Thyroid gland (tissue), 4 donors: ENCODE measurements around the gene PM20D2. TPM values are rescaled to one million over a fixed set of nuclear protein-coding genes. Genes with fewer than 3 reads are reported as not detected.

ENCODE experiments used
- DNase-seq, 2 donors: peaks; one replicate each; pipeline ENCODE4 v3.0.0-alpha.2; 2019
- H3K27ac ChIP-seq, 3 donors: fragments of 200-600 bp; sonication (generic); 1 replicate in 2 of 3; 2 replicates in 1 of 3; pipeline ENCODE4 v1.5.1; 2016 to 2019; ENCODE audit warnings: mild to moderate bottlenecking in 1 of 3, moderate library complexity in 1 of 3
- H3K27me3 ChIP-seq: fragments of 200-600 bp; sonication (generic); one replicate; pipeline ENCODE4 v1.5.1; 2019
- H3K36me3 ChIP-seq, 2 donors: fragments of 200-600 bp; sonication (generic); one replicate each; pipeline ENCODE4 v1.5.1; 2016 to 2019
- H3K4me1 ChIP-seq, 2 donors: fragments of 200-600 bp; sonication (generic); one replicate each; pipeline ENCODE4 v1.5.1; 2017 to 2019
- H3K4me3 ChIP-seq, 3 donors: fragments of 200-600 bp; sonication (generic); replicated peaks in 1 of 3; 1 replicate in 2 of 3; 2 replicates in 1 of 3; pipeline ENCODE4 v1.5.1; 2016; ENCODE audit warnings: mild to moderate bottlenecking in 1 of 3
- H3K9me3 ChIP-seq: fragments of 200-600 bp; sonication (generic); one replicate; pipeline ENCODE4 v1.5.1; 2017
- CTCF ChIP-seq, 6 experiments: fragments of 200-600 bp in 3 of 6; fragments of 450-650 bp in 3 of 6; sonication (generic) in 3 of 6; IDR thresholded peaks; one replicate each; pipeline ENCODE4 v1.5.1; 2016 to 2019; ENCODE audit warnings: antibody characterized with exemption in 6 of 6, mild to moderate bottlenecking in 2 of 6, inconsistent platforms in 1 of 6, moderate library complexity in 1 of 6
- POLR2A ChIP-seq, 2 donors: fragments of 450-650 bp; IDR thresholded peaks; one replicate each; pipeline ENCODE4 v1.6.1; 2017; ENCODE audit warnings: antibody characterized with exemption in 2 of 2, mild to moderate bottlenecking in 2 of 2, moderate library complexity in 1 of 2
- WGBS, 2 donors: methylation state at CpG; one replicate each; pipeline ENCODE4 v1.1.5; 2017; 5-methylcytosine and 5-hydroxymethylcytosine counted together
- intact Hi-C: fragments of 100-400 bp; cut with DNase I; formaldehyde crosslinking; loops from one replicate; pipeline ENCODE4 v1.15.1; 2023
- total RNA-seq, 4 donors: library from RNA; depleted of rRNA; stranded (reverse); fragments of >200 nt; gene quantifications; one replicate each; pipeline ENCODE4 v1.2.3, GENCODE V29; 2016

The PM20D2 gene
- total RNA-seq, 4 donors from 2014 or later, result 21.5 to 33.3 (median 28.6) TPM

- Histone ChIP-seq H3K36me3 (no peaks in the 10 kb centered on the region), H3K9me3 (no peaks in the 10 kb centered on the region), H3K27ac (no peak overlapping the region), H3K4me3 (no peak overlapping the region), H3K4me1 (peaks cover 0 to 7% of the 10 kb centered on the region in 2 donors), H3K27me3 (no peaks in the 10 kb centered on the region)
- TF ChIP-seq POLR2A (IDR thresholded peaks at IDR 0.05) (no peak), CTCF (IDR thresholded peaks at IDR 0.05) (no peak)
- intact Hi-C loops, result loop anchor here (10.0 kb wide), 1 partner anchor 163 kb away; no protein-coding TSS in a partner anchor
- WGBS, 2 donors, result 95 to 96% methylated on average over 17 of the region's 17 CpGs
- no peak for DNase-seq
These were observed 2.3 kb downstream of the PM20D2 start for GRCh38 chr6:89148016-89148750.

- Histone ChIP-seq H3K27ac (no peak overlapping the region), H3K36me3 (no peaks in the 10 kb centered on the region)
- WGBS, 2 donors, result 84 to 87% methylated on average over 1 of the region's 1 CpG
These were observed 8.3 kb downstream of the PM20D2 start for GRCh38 chr6:89154131-89154530.

GRCh38 chr6:89160331-89161092 lies 14.7 kb downstream of the PM20D2 start:
- H3K9me3 ChIP-seq, result no peaks in the 10 kb centered on the region
- H3K4me1 ChIP-seq, result no peaks in the 10 kb centered on the region
- H3K4me3 ChIP-seq, result no peak overlapping the region
- intact Hi-C loops, result no loop called here
- TF ChIP-seq CTCF (IDR thresholded peaks at IDR 0.05) (no peak), POLR2A (IDR thresholded peaks at IDR 0.05) (no peak)
- WGBS, 2 donors, result 95 to 96% methylated on average over 4 of the region's 4 CpGs
- H3K27ac ChIP-seq, result no peak overlapping the region
- no peak for DNase-seq
- peaks cover 5 to 9% of the 10 kb centered on the region in 2 donors for H3K36me3 ChIP-seq
- no peaks in the 10 kb centered on the region for H3K27me3 ChIP-seq

More at GRCh38 chr6:89154131-89154530, 8.3 kb downstream of the PM20D2 start:
- no peak for DNase-seq
- Histone ChIP-seq H3K4me3 (no peak overlapping the region), H3K27me3 (no peaks in the 10 kb centered on the region), H3K9me3 (no peaks in the 10 kb centered on the region), H3K4me1 (no peaks in the 10 kb centered on the region)
- intact Hi-C loops, result no loop called here
- TF ChIP-seq CTCF (IDR thresholded peaks at IDR 0.05) (no peak), POLR2A (IDR thresholded peaks at IDR 0.05) (no peak)

- intact Hi-C loops, result no loop called here
- H3K4me1 ChIP-seq, result no peaks in the 10 kb centered on the region
- WGBS, 2 donors, result 79 to 91% methylated on average over 7 of the region's 7 CpGs
- no peak for TF ChIP-seq POLR2A (IDR thresholded peaks at IDR 0.05)
- peaks cover 5 to 9% of the 10 kb centered on the region in 2 donors for H3K36me3 ChIP-seq
- no peak overlapping the region for H3K27ac ChIP-seq
- no peak for DNase-seq
- no peak overlapping the region for H3K4me3 ChIP-seq
- no peaks in the 10 kb centered on the region for H3K9me3 ChIP-seq
- H3K27me3 ChIP-seq, result no peaks in the 10 kb centered on the region
These were observed 15.6 kb downstream of the PM20D2 start for GRCh38 chr6:89161326-89162046.

- H3K27ac ChIP-seq, result no peak overlapping the region
- peaks cover 5 to 9% of the 10 kb centered on the region in 2 donors for H3K36me3 ChIP-seq
- intact Hi-C loops, result no loop called here
- no peak overlapping the region for H3K4me3 ChIP-seq
- WGBS, 2 donors, result 70 to 72% methylated on average over 4 of the region's 4 CpGs
- H3K4me1 ChIP-seq, result no peaks in the 10 kb centered on the region
- no peaks in the 10 kb centered on the region for H3K27me3 ChIP-seq
- no peaks in the 10 kb centered on the region for H3K9me3 ChIP-seq
- TF ChIP-seq POLR2A (IDR thresholded peaks at IDR 0.05) (no peak), CTCF (IDR thresholded peaks at IDR 0.05) (no peak)
- no peak for DNase-seq
These were observed 16.2 kb downstream of the PM20D2 start for GRCh38 chr6:89162047-89162371.
